GM12891 (cell line): ENCODE results near the gene SYNDIG1.

Experiments
- DNase-seq: peaks from one replicate; pipeline ENCODE4 v3.0.0; 2011; ENCODE audit warnings: low spot score; ENCODE audit not compliant: insufficient read length
- FAIRE-seq: peaks from 2 replicates; lab custom pipeline; 2011; peaks lifted over from hg19 to GRCh38; lab: Jason Lieb, UNC
- PAX5 ChIP-seq: IDR thresholded peaks from 2 replicates; pipeline ENCODE4 v1.6.1; 2011; ENCODE audit warnings: low read length, moderate library complexity, mild to moderate bottlenecking; ENCODE audit not compliant: insufficient read depth, severe bottlenecking
- POLR2A ChIP-seq: IDR thresholded peaks from 2 replicates; pipeline ENCODE4 v1.6.1; 2011; ENCODE audit warnings: low read depth, low read length, control low read depth
- POLR2AphosphoS5 ChIP-seq: IDR thresholded peaks from 2 replicates; pipeline ENCODE4 v1.6.1; 2011; ENCODE audit warnings: low read depth, low read length, control low read depth
- POU2F2 ChIP-seq: IDR thresholded peaks from 2 replicates; pipeline ENCODE4 v1.6.1; 2011; ENCODE audit warnings: low read depth, mild to moderate bottlenecking, control low read depth, low read length, moderate library complexity
- SPI1 ChIP-seq: IDR thresholded peaks from 2 replicates; pipeline ENCODE4 v1.6.1; 2011; ENCODE audit warnings: low read depth, low read length, control low read depth
- TAF1 ChIP-seq: IDR thresholded peaks from 2 replicates; pipeline ENCODE4 v1.6.1; 2011; ENCODE audit warnings: low read depth, low read length, control low read depth

SYNDIG1 gene

GRCh38 chr20:24668384-24668702, 198.9 kb downstream of the SYNDIG1 start:
- FAIRE-seq (no peak), DNase-seq (no peak)
- TF ChIP-seq PAX5 (no peak), POLR2A (no peak), POLR2AphosphoS5 (no peak), POU2F2 (no peak), TAF1 (no peak), SPI1 (no peak)

DNA sequence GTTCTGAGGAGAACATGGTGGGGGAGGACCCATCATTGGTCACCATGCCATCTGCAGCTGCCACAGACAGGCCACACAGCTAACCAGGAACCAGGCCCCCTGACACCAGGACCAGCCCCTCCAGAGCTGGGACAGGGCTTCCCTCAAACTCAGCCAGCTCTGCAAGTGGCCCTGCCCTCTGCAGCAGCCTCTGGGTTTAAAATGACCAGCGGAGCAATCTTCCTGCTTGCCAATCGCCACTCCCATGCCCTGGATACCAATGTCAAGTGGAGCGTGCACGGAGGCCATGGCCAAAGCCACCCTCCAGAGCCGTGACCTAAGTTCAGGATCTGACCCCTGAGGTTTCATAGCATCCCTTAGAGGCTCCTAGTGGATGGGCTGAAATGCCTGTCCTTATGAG, 199.4 kb downstream of the SYNDIG1 start:
- DNase-seq, result no peak
- TF ChIP-seq POLR2AphosphoS5 (no peak), POLR2A (no peak), PAX5 (no peak), POU2F2 (no peak), SPI1 (no peak), TAF1 (no peak)
- FAIRE-seq, result no peak

- no peak for DNase-seq
- no peak for TF ChIP-seq POLR2AphosphoS5
- FAIRE-seq, result no peak
Measured at GRCh38 chr20:24669701-24670100, 200.3 kb downstream of the SYNDIG1 start.

DNA sequence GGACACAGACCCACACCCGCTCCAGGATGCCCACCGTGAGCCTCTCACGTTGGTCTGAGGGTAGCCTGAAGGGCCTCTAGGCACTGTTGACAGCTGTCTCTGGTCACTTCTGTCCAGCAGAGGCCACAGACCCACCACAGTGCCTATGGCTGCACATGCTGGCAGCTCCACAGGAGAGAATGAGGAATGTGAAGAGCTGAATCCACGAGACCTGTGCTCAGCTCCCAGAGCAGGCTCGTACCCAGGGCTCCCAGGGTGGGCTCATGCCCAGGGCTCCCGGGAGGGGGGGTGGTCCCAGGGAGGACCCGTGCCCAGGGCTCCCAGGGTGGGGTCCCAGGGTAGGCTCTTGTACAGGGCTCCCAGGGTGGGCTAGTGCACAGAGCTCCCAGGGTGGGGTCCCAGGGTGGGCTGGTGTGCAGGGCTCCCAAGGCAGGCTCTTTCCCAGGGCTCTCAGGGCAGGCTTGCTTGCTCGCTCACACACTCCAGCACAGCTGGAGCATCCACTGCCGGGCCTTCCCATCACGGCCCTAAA, 201.0 kb downstream of the SYNDIG1 start:
- FAIRE-seq, result no peak

GRCh38 chr20:24670981-24671380, 201.6 kb downstream of the SYNDIG1 start:
- FAIRE-seq (no peak), DNase-seq (no peak)
- TF ChIP-seq POU2F2 (no peak), PAX5 (no peak), TAF1 (no peak), POLR2AphosphoS5 (no peak), POLR2A (no peak), SPI1 (no peak)

More for the DNA sequence above, 201.0 kb downstream of the SYNDIG1 start:
- TF ChIP-seq PAX5, result no peak
- TF ChIP-seq POLR2AphosphoS5, result no peak
- TF ChIP-seq SPI1, result no peak
- no peak for TF ChIP-seq TAF1
- TF ChIP-seq POU2F2, result no peak
- TF ChIP-seq POLR2A, result no peak
- DNase-seq, result no peak

DNA sequence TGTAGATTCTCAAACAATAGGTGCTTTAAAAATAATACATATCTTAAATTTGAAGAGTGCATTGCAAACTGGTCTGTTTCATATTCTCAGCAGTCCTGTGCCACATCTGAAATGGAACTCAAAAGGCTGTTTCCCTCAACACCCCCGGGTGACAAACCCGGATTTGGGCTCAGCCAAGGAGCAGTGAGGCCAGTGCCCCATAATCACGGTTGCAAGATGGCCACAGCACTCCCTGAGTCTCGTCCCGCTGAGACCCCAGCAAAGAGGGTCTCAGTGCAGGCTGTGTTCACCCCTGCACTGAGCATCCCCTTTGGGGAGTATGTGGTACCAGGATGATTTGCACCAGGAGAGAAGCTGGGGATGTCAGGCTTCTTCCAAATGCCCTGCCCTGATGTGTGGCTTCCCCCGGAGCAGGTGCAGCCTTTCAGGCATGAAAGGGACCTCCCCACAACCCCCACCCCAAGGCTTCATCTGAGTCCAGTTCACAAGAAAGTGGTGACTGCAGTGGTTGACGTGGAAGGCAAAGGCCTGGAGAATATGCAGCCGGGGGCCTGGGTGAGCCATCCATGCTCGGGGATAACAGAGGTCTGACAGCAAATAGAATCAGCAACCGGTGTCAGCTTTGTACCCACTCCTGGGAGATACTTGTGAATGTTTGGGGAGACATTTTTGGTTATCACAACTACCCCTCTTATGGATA, 202.9 kb downstream of the SYNDIG1 start:
- TF ChIP-seq PAX5 (no peak), TAF1 (no peak), SPI1 (no peak), POLR2AphosphoS5 (no peak), POLR2A (no peak), POU2F2 (no peak)
- no peak for DNase-seq
- no peak for FAIRE-seq

- TF ChIP-seq POLR2A, result no peak
- no peak for TF ChIP-seq PAX5
- no peak for TF ChIP-seq POU2F2
- TF ChIP-seq POLR2AphosphoS5, result no peak
- no peak for TF ChIP-seq TAF1
- no peak for TF ChIP-seq SPI1
- DNase-seq, result no peak
- no peak for FAIRE-seq
Measured at GRCh38 chr20:24672886-24673677, 203.7 kb downstream of the SYNDIG1 start.

DNA sequence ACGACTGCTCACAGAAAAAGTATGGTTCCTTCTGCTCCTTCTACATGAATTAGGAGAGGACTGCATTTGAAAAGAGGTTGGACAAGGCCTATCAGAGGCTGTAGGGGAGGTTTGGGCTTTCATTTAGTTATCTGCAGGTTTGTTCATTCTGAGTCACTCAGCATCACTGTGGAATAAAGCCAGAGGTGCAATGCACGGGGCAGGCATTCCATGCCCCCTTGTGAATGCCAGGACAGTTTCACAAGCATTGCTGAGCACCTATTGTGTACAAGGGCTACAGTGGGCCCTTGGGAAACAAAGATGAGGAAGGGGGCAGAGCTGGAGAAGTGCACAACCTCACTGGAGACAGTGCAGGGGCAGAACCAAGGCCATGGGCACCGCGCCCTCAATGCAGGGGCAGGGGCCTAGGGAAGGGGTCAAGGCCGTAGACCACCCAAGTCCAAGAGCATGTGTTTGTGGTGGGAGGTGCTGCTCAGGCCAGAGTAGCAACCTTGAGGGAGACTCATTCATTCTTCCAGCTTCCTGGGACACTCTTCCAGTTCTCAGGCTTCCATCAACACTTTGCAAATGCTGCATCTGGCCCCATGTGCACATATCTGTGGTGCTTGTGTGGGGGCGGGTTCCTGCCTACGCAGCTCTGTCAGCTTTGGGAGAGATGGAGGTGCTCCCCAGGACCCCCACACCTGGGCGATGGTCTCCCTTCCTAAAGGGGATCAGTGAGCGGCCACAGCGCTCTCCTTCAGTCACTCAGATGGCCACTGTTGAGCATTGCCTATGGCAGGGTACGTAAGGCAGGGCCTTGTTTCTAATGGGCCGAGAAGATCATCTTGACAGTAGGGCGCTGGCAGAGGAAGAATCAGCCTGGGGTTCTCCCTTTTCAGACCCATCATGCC, 204.5 kb downstream of the SYNDIG1 start:
- no peak for DNase-seq
- no peak for FAIRE-seq
- TF ChIP-seq POU2F2, result no peak
- TF ChIP-seq TAF1, result no peak
- TF ChIP-seq POLR2A, result no peak
- no peak for TF ChIP-seq PAX5
- no peak for TF ChIP-seq SPI1
- no peak for TF ChIP-seq POLR2AphosphoS5
